HepG2 (cell line): ENCODE data around the gene SETD2. TPM values are rescaled to one million over a fixed set of nuclear protein-coding genes. Genes with fewer than 3 reads are reported as not detected.

Experiments used
- ATAC-seq: fragments of 200-7000 bp; cut with Tn5 transposase; 3 replicates; pipeline ENCODE4 v1.9.1; 2020; ENCODE audit warnings: mild to moderate bottlenecking, moderate library complexity
- BruUV-seq: library from RNA; stranded (reverse); fragments of 400-500 nt; replicated peaks from 2 replicates; lab custom pipeline; 2021; lab: Mats Ljungman, UMichigan
- CTCF ChIA-PET: fragments of 300-600 bp; formaldehyde crosslinking; extraction: SDS; loops from one replicate; lab custom pipeline; 2021; ENCODE audit warnings: low total read pairs, inconsistent platforms, low intra/inter-chr PET ratio; lab: Yijun Ruan, JAX
- POLR2A ChIA-PET: fragments of 350-600 bp; sonication (Branson Sonifier 250); formaldehyde crosslinking; loops from one replicate; lab custom pipeline; 2020; ENCODE audit warnings: antibody characterized with exemption, inconsistent platforms; lab: Yijun Ruan, JAX
- DNase-seq: peaks from one replicate; pipeline ENCODE4 v3.0.0-alpha.2; 2015; ENCODE audit warnings: low spot score
- FAIRE-seq: peaks from 3 replicates; lab custom pipeline; 2011; peaks lifted over from hg19 to GRCh38; lab: Jason Lieb, UNC
- H2AFZ ChIP-seq: one replicate; pipeline ENCODE4 v1.6.1; 2011; ENCODE audit warnings: low read length, inconsistent platforms
- H3K27ac ChIP-seq: fragments of 300-600 bp; 3 replicates; pipeline ENCODE4 v1.8.0; 2011; ENCODE audit warnings: mixed run types, mild to moderate bottlenecking, mixed read lengths, low read length, inconsistent platforms; ENCODE audit not compliant: insufficient read depth; ENCODE audit errors: extremely low read length
- H3K27me3 ChIP-seq, 2 experiments: fragments of 200-600 bp in 1 of 2; 2 replicates in 1 of 2; 3 replicates in 1 of 2; pipeline versions ENCODE4 v1.6.0 to v1.8.0; 2011; ENCODE audit warnings: low read length in 2 of 2, mild to moderate bottlenecking in 2 of 2, moderate library complexity in 2 of 2, inconsistent platforms in 1 of 2; ENCODE audit not compliant: insufficient read depth in 2 of 2, control insufficient read depth in 1 of 2
- H3K36me3 ChIP-seq, 2 experiments: fragments of 200-600 bp in 1 of 2; replicated peaks in 1 of 2; 2 replicates in 1 of 2; 3 replicates in 1 of 2; pipeline versions ENCODE4 v1.5.1 to v1.8.0; 2011; ENCODE audit warnings: low read length in 2 of 2, inconsistent platforms in 1 of 2; ENCODE audit not compliant: insufficient read depth in 2 of 2, control insufficient read depth in 1 of 2
- H3K4me1 ChIP-seq: 2 replicates; pipeline ENCODE4 v1.5.1; 2012; ENCODE audit warnings: low read length, inconsistent platforms; ENCODE audit not compliant: insufficient read depth
- H3K4me2 ChIP-seq: 2 replicates; pipeline ENCODE4 v1.6.0; 2011; ENCODE audit warnings: low read depth, low read length, inconsistent platforms
- H3K4me3 ChIP-seq, 3 experiments: fragments of 200-600 bp in 1 of 3; sonication (generic), shearing (Covaris generic) in 1 of 3; replicated peaks in 1 of 3; 2 replicates each; pipeline ENCODE4 v1.5.1; 2011 to 2016; ENCODE audit warnings: low read length in 3 of 3, inconsistent platforms in 2 of 3, low read depth in 2 of 3, mild to moderate bottlenecking in 2 of 3, control low read depth in 1 of 3, mixed read lengths in 1 of 3; ENCODE audit not compliant: insufficient read depth in 1 of 3
- H3K79me2 ChIP-seq: one replicate; pipeline ENCODE4 v1.6.1; 2011; ENCODE audit warnings: low read length, inconsistent platforms; ENCODE audit not compliant: insufficient read depth
- H3K9ac ChIP-seq: 2 replicates; pipeline ENCODE4 v1.6.0; 2011; ENCODE audit warnings: mild to moderate bottlenecking, low read depth, low read length, inconsistent platforms; ENCODE audit not compliant: insufficient read depth
- H3K9me3 ChIP-seq: 2 replicates; pipeline ENCODE4 v1.5.1; 2012; ENCODE audit warnings: mild to moderate bottlenecking, low read length
- H4K20me1 ChIP-seq: 2 replicates; pipeline ENCODE4 v1.6.0; 2011; ENCODE audit warnings: inconsistent platforms, mild to moderate bottlenecking, low read length, moderate library complexity; ENCODE audit not compliant: insufficient read depth
- GATAD1 ChIP-seq: IDR thresholded peaks from 2 replicates; pipeline ENCODE4 v1.6.1; 2016; ENCODE audit warnings: missing genetic modification reagents, missing compliant biosample characterization
- KDM5A ChIP-seq: fragments of 200-600 bp; sonication (generic); IDR thresholded peaks from 2 replicates; pipeline ENCODE4 v1.7.0; 2018; ENCODE audit warnings: antibody characterized with exemption, mild to moderate bottlenecking, low read length, borderline replicate concordance
- NR2C2 ChIP-seq: sonication (generic); formaldehyde crosslinking; IDR thresholded peaks from 2 replicates; pipeline ENCODE4 v1.4.0; 2020; ENCODE audit warnings: missing genetic modification reagents, mild to moderate bottlenecking, moderate library complexity, borderline replicate concordance
- ZBTB8A ChIP-seq: sonication (generic); formaldehyde crosslinking; IDR thresholded peaks from 2 replicates; pipeline ENCODE4 v1.4.0; 2020; ENCODE audit warnings: mild to moderate bottlenecking, low read depth, missing genetic modification reagents, borderline replicate concordance
- ZNF674 ChIP-seq: sonication (generic); formaldehyde crosslinking; IDR thresholded peaks from 2 replicates; pipeline ENCODE4 v1.5.0; 2020; ENCODE audit warnings: low read depth, mild to moderate bottlenecking, missing genetic modification reagents
- ZSCAN29 ChIP-seq: sonication (generic); formaldehyde crosslinking; conservative IDR thresholded peaks from 2 replicates; pipeline ENCODE4 v1.4.0; 2020; ENCODE audit warnings: mild to moderate bottlenecking, missing genetic modification reagents
- WGBS: methylation state at CpG from one replicate; pipeline ENCODE4 v1.1.6; 2017; ENCODE audit warnings: low lambda C conversion rate; 5-methylcytosine and 5-hydroxymethylcytosine counted together
- in situ Hi-C: cut with HindIII; loops from 2 replicates; pipeline ENCODE4 v1.10.0; 2017; ENCODE audit warnings: low pct_unique_long_range_greater_than_20kb; ENCODE audit not compliant: extremely low pct_ligation_motif_present
- intact Hi-C: fragments of 100-400 bp; cut with micrococcal nuclease; formaldehyde crosslinking; loops from one replicate; pipeline ENCODE4 v1.10.0; 2022; ENCODE audit not compliant: unreplicated experiment
- polyA plus RNA-seq, 8 experiments: library from polyadenylated mRNA; depleted of rRNA in 3 of 8; stranded (reverse) in 7 of 8; unstranded in 1 of 8; fragments of >200 nt; fragmentation: Illumina TruSeq in 4 of 8; extraction: Trizol in 4 of 8; gene quantifications; 2 replicates each; pipeline versions ENCODE4 v1.2.1 to v1.2.3, GENCODE V29; 2011 to 2016; ENCODE audit warnings: low read depth in 4 of 8, missing spikeins in 1 of 8, mixed read lengths in 1 of 8; ENCODE audit not compliant: insufficient read depth in 1 of 8
- total RNA-seq, 5 experiments: library from RNA; depleted of rRNA; stranded (reverse); fragments of >200 nt; fragmentation: Illumina TruSeq; extraction: Trizol; gene quantifications; 2 replicates each; pipeline ENCODE4 v1.2.3, GENCODE V29; 2016; ENCODE audit warnings: low read depth in 1 of 5
- TF ChIP-seq, protein P1 (sequence below): sonication (generic); formaldehyde crosslinking; IDR thresholded peaks from 2 replicates; pipeline ENCODE4 v1.4.0; 2020; ENCODE audit warnings: missing genetic modification reagents
- TF ChIP-seq, protein P2 (sequence below): sonication (generic); formaldehyde crosslinking; IDR thresholded peaks from 2 replicates; pipeline ENCODE4 v1.4.0; 2020; ENCODE audit warnings: missing genetic modification reagents
- TF ChIP-seq, protein P3 (sequence below): sonication (generic); formaldehyde crosslinking; IDR thresholded peaks from 2 replicates; pipeline ENCODE4 v1.4.0; 2020; ENCODE audit warnings: missing genetic modification reagents

The SETD2 gene
- total and polyA plus RNA-seq, 2 of the 13 experiments (the other 11 are each of a cell fraction or from before 2014, with no cell fraction given), result 14.2 to 24.2 TPM

DNA sequence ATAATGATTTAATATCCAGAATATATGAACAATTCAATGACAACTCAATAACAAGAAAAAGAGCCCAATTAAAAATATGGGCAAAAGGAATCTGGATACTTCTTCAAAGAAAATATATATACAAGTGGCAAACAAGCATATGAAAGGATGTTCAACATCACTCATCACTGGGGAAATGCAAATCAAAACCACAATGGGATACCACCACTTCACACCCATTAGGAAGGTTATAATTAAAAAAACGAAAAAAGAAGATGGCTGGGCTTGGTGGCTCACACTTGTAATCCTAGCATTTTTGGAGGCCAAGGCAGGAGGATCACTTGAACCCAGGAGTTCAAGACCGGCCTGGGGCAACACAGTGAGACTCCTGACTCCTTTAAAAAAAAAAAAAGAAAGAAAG lies 191.5 kb downstream of the SETD2 start:
- Histone ChIP-seq H3K27ac (no peak overlapping the region), H2AFZ (no peak overlapping the region), H3K4me2 (no peak overlapping the region), H3K4me3 (no peak overlapping the region), H3K4me1 (peaks cover 79% of the 10 kb centered on the region), H3K9me3 (no peaks in the 10 kb centered on the region), H3K79me2 (peaks cover 84% of the 10 kb centered on the region), H3K36me3 (peaks cover 1 to 19% of the 10 kb centered on the region in 2 experiments; a peak in 4 of 5 replicates), H3K27me3 (no peaks in the 10 kb centered on the region; a peak in 1 of 5 replicates), H4K20me1 (peaks cover 58% of the 10 kb centered on the region), H3K9ac (no peak overlapping the region)
- TF ChIP-seq ZBTB8A (CRISPR knock-in tag), result no peak
- TF ChIP-seq, protein P1, sequence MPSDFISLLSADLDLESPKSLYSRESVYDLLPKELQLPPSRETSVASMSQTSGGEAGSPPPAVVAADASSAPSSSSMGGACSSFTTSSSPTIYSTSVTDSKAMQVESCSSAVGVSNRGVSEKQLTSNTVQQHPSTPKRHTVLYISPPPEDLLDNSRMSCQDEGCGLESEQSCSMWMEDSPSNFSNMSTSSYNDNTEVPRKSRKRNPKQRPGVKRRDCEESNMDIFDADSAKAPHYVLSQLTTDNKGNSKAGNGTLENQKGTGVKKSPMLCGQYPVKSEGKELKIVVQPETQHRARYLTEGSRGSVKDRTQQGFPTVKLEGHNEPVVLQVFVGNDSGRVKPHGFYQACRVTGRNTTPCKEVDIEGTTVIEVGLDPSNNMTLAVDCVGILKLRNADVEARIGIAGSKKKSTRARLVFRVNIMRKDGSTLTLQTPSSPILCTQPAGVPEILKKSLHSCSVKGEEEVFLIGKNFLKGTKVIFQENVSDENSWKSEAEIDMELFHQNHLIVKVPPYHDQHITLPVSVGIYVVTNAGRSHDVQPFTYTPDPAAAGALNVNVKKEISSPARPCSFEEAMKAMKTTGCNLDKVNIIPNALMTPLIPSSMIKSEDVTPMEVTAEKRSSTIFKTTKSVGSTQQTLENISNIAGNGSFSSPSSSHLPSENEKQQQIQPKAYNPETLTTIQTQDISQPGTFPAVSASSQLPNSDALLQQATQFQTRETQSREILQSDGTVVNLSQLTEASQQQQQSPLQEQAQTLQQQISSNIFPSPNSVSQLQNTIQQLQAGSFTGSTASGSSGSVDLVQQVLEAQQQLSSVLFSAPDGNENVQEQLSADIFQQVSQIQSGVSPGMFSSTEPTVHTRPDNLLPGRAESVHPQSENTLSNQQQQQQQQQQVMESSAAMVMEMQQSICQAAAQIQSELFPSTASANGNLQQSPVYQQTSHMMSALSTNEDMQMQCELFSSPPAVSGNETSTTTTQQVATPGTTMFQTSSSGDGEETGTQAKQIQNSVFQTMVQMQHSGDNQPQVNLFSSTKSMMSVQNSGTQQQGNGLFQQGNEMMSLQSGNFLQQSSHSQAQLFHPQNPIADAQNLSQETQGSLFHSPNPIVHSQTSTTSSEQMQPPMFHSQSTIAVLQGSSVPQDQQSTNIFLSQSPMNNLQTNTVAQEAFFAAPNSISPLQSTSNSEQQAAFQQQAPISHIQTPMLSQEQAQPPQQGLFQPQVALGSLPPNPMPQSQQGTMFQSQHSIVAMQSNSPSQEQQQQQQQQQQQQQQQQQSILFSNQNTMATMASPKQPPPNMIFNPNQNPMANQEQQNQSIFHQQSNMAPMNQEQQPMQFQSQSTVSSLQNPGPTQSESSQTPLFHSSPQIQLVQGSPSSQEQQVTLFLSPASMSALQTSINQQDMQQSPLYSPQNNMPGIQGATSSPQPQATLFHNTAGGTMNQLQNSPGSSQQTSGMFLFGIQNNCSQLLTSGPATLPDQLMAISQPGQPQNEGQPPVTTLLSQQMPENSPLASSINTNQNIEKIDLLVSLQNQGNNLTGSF (CRISPR knock-in tag), result no peak
- TF ChIP-seq KDM5A, result no peak
- no peak for TF ChIP-seq ZNF674 (CRISPR knock-in tag)
- TF ChIP-seq NR2C2, result no peak
- TF ChIP-seq GATAD1 (CRISPR knock-in tag), result no peak
- no peak for TF ChIP-seq ZSCAN29 (CRISPR knock-in tag)
- TF ChIP-seq, protein P2, sequence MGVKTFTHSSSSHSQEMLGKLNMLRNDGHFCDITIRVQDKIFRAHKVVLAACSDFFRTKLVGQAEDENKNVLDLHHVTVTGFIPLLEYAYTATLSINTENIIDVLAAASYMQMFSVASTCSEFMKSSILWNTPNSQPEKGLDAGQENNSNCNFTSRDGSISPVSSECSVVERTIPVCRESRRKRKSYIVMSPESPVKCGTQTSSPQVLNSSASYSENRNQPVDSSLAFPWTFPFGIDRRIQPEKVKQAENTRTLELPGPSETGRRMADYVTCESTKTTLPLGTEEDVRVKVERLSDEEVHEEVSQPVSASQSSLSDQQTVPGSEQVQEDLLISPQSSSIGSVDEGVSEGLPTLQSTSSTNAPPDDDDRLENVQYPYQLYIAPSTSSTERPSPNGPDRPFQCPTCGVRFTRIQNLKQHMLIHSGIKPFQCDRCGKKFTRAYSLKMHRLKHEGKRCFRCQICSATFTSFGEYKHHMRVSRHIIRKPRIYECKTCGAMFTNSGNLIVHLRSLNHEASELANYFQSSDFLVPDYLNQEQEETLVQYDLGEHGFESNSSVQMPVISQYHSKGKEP (CRISPR knock-in tag), result no peak
- TF ChIP-seq, protein P3, sequence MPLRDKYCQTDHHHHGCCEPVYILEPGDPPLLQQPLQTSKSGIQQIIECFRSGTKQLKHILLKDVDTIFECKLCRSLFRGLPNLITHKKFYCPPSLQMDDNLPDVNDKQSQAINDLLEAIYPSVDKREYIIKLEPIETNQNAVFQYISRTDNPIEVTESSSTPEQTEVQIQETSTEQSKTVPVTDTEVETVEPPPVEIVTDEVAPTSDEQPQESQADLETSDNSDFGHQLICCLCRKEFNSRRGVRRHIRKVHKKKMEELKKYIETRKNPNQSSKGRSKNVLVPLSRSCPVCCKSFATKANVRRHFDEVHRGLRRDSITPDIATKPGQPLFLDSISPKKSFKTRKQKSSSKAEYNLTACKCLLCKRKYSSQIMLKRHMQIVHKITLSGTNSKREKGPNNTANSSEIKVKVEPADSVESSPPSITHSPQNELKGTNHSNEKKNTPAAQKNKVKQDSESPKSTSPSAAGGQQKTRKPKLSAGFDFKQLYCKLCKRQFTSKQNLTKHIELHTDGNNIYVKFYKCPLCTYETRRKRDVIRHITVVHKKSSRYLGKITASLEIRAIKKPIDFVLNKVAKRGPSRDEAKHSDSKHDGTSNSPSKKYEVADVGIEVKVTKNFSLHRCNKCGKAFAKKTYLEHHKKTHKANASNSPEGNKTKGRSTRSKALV (CRISPR knock-in tag), result no peak
- ATAC-seq (no peak), DNase-seq (no peak), FAIRE-seq (no peak)
- in situ Hi-C loops (no loop called here), intact Hi-C loops (loop anchor here (2.0 to 10.0 kb wide), 2 partner anchors 48 to 64 kb away; no protein-coding TSS in a partner anchor)
- CTCF ChIA-PET, result no interaction called here
- BruUV-seq, result no TSS peak
- 93% methylated on average over 2 of the region's 2 CpGs for WGBS
- POLR2A ChIA-PET, result no interaction called here
